Measurements from ENCODE around the gene GPR152. TPM values are rescaled to one million over a fixed set of nuclear protein-coding genes. Genes with fewer than 3 reads are reported as not detected.

The GPR152 gene
- polyA plus RNA-seq, 1 donor from 2014 or later: 1.8 TPM

- Mint-ChIP-seq H3K27me3 (peaks cover 1% of the 10 kb centered on the region), H3K27ac (peak overlapping the region; percentile 91 to 98 (median 93)), H3K9me3 (no peaks in the 10 kb centered on the region), H3K36me3 (peaks cover 2% of the 10 kb centered on the region), H3K4me3 (peak overlapping the region; percentile 65 to 84 (median 74)), H3K4me1 (peaks cover 52 to 61% (median 57%) of the 10 kb centered on the region in 3 donors)
Measured at GRCh38 chr11:67442504-67443404, 9.8 kb downstream of the GPR152 start.

GRCh38 chr11:67441731-67442351, 10.7 kb downstream of the GPR152 start:
- H3K4me3 Mint-ChIP-seq: peak overlapping the region; percentile 21 to 84 (median 70)
- H3K36me3 Mint-ChIP-seq: peaks cover 3% of the 10 kb centered on the region
- H3K4me1 Mint-ChIP-seq: peaks cover 49 to 63% (median 51%) of the 10 kb centered on the region in 3 donors
- no peaks in the 10 kb centered on the region for H3K27me3 Mint-ChIP-seq
- no peaks in the 10 kb centered on the region for H3K9me3 Mint-ChIP-seq
- H3K27ac Mint-ChIP-seq: peak overlapping the region; percentile 91 to 98 (median 93)

GRCh38 chr11:67441098-67441563, 11.4 kb downstream of the GPR152 start:
- Mint-ChIP-seq H3K27me3 (no peaks in the 10 kb centered on the region), H3K36me3 (peaks cover 5% of the 10 kb centered on the region), H3K9me3 (no peaks in the 10 kb centered on the region), H3K27ac (peak overlapping the region; percentile 89 to 98 (median 91)), H3K4me3 (peak overlapping the region in 3 of 4 donors; percentile 72 to 98 (median 85)), H3K4me1 (peaks cover 46 to 56% (median 47%) of the 10 kb centered on the region in 3 donors)

- peak overlapping the region; percentile 89 to 98 (median 91) for H3K27ac Mint-ChIP-seq
Measured at GRCh38 chr11:67440229-67441097, 12.1 kb downstream of the GPR152 start.

GRCh38 chr11:67439321-67440228, 13.0 kb downstream of the GPR152 start:
- no peaks in the 10 kb centered on the region for H3K9me3 Mint-ChIP-seq
- peaks cover 5% of the 10 kb centered on the region for H3K36me3 Mint-ChIP-seq
- H3K27ac Mint-ChIP-seq: peak overlapping the region; percentile 83 to 98 (median 91)
- H3K27me3 Mint-ChIP-seq: no peaks in the 10 kb centered on the region
- peaks cover 35 to 44% (median 38%) of the 10 kb centered on the region in 3 donors for H3K4me1 Mint-ChIP-seq
- peak overlapping the region; percentile 96 to 98 (median 96) for H3K4me3 Mint-ChIP-seq

More at GRCh38 chr11:67440229-67441097, 12.1 kb downstream of the GPR152 start:
- H3K4me1 Mint-ChIP-seq: peaks cover 40 to 49% (median 41%) of the 10 kb centered on the region in 3 donors
- H3K4me3 Mint-ChIP-seq: peak overlapping the region; percentile 44 to 98 (median 92)
- peaks cover 5% of the 10 kb centered on the region for H3K36me3 Mint-ChIP-seq
- H3K9me3 Mint-ChIP-seq: no peaks in the 10 kb centered on the region
- H3K27me3 Mint-ChIP-seq: no peaks in the 10 kb centered on the region

- Mint-ChIP-seq H3K4me3 (peak overlapping the region; percentile 96 to 98 (median 96)), H3K36me3 (peaks cover 5% of the 10 kb centered on the region)
Measured at GRCh38 chr11:67438158-67438902, 14.2 kb downstream of the GPR152 start.

GRCh38 chr11:67437809-67438157, 14.7 kb downstream of the GPR152 start:
- peaks cover 40 to 45% (median 40%) of the 10 kb centered on the region in 3 donors for H3K4me1 Mint-ChIP-seq
- H3K9me3 Mint-ChIP-seq: no peaks in the 10 kb centered on the region
- no peaks in the 10 kb centered on the region for H3K27me3 Mint-ChIP-seq
- H3K36me3 Mint-ChIP-seq: peaks cover 5% of the 10 kb centered on the region
- peak overlapping the region; percentile 91 to 98 (median 97) for H3K27ac Mint-ChIP-seq
- peak overlapping the region; percentile 96 to 98 (median 96) for H3K4me3 Mint-ChIP-seq

More at GRCh38 chr11:67438158-67438902, 14.2 kb downstream of the GPR152 start:
- H3K4me1 Mint-ChIP-seq: peaks cover 39 to 45% (median 40%) of the 10 kb centered on the region in 3 donors
- no peaks in the 10 kb centered on the region for H3K9me3 Mint-ChIP-seq
- peak overlapping the region; percentile 91 to 98 (median 97) for H3K27ac Mint-ChIP-seq
- no peaks in the 10 kb centered on the region for H3K27me3 Mint-ChIP-seq

- Mint-ChIP-seq H3K4me3 (peak within 1 kb of the TSS; percentile 96 to 98 (median 96)), H3K27me3 (no peaks in the 10 kb centered on the region), H3K9me3 (no peaks in the 10 kb centered on the region)
Measured at GRCh38 chr11:67437082-67437808, 15.3 kb downstream of the GPR152 start, which contains the start of gene PTPRCAP. Gene PTPRCAP, minus strand, starts transcription at chr11:67437682. Its CDS starts 63 bp downstream, at chr11:67437619.

GRCh38 chr11:67436459-67437081, 16.0 kb downstream of the GPR152 start:
- Mint-ChIP-seq H3K27me3 (no peaks in the 10 kb centered on the region), H3K36me3 (peaks cover 5% of the 10 kb centered on the region), H3K27ac (peak overlapping the region; percentile 91 to 98 (median 96)), H3K4me1 (peaks cover 38 to 43% (median 40%) of the 10 kb centered on the region in 3 donors), H3K4me3 (peak overlapping the region; percentile 96 to 98 (median 96)), H3K9me3 (no peaks in the 10 kb centered on the region)

More at GRCh38 chr11:67437082-67437808, 15.3 kb downstream of the GPR152 start, which contains the start of gene PTPRCAP:
- H3K36me3 Mint-ChIP-seq: peaks cover 5% of the 10 kb centered on the region
- peak within 1 kb of the TSS; percentile 91 to 98 (median 97) for H3K27ac Mint-ChIP-seq
- H3K4me1 Mint-ChIP-seq: peaks cover 41 to 42% (median 42%) of the 10 kb centered on the region in 3 donors

- Mint-ChIP-seq H3K27me3 (no peaks in the 10 kb centered on the region), H3K4me3 (peak overlapping the region; percentile 96 to 98 (median 96)), H3K4me1 (peaks cover 32 to 38% (median 37%) of the 10 kb centered on the region in 3 donors), H3K9me3 (no peaks in the 10 kb centered on the region), H3K36me3 (peaks cover 5% of the 10 kb centered on the region), H3K27ac (peak overlapping the region; percentile 91 to 98 (median 96))
Measured at GRCh38 chr11:67435727-67436458, 16.6 kb downstream of the GPR152 start.

- Mint-ChIP-seq H3K27ac (peak overlapping the region; percentile 91 to 98 (median 96)), H3K4me1 (peaks cover 28 to 35% (median 31%) of the 10 kb centered on the region in 3 donors), H3K36me3 (peaks cover 5% of the 10 kb centered on the region), H3K27me3 (no peaks in the 10 kb centered on the region), H3K4me3 (peak overlapping the region; percentile 96 to 98 (median 96)), H3K9me3 (no peaks in the 10 kb centered on the region)
Measured at GRCh38 chr11:67435031-67435726, 17.4 kb downstream of the GPR152 start.

Measured in IgD-negative memory B cell (primary cell).